Measurements from ENCODE around the gene TMUB1.

TMUB1 gene

GRCh38 chr7:151077705-151078232 lies 5.5 kb downstream of the TMUB1 start:
- H3K27ac ChIP-seq (ENCODE audit: insufficient read depth, low read length, poor library complexity, severe bottlenecking), result no peak overlapping the region
- H3K4me3 ChIP-seq (ENCODE audit: insufficient read depth, low read depth, low read length, poor library complexity, severe bottlenecking), result no peak overlapping the region
- DNase-seq, result no peak
- H3K9me3 ChIP-seq (ENCODE audit: control insufficient read depth, low read length), result no peaks in the 10 kb centered on the region
- H3K4me1 ChIP-seq (ENCODE audit: control insufficient read depth, insufficient read depth, low read length, poor library complexity, severe bottlenecking), result peaks cover 30% of the 10 kb centered on the region
- H3K36me3 ChIP-seq (ENCODE audit: control insufficient read depth, insufficient read depth, low read length), result peaks cover 37% of the 10 kb centered on the region
- H3K27me3 ChIP-seq (replicated peaks; ENCODE audit: control insufficient read depth, insufficient read depth, low read length, poor library complexity, severe bottlenecking), result no peaks in the 10 kb centered on the region

DNA sequence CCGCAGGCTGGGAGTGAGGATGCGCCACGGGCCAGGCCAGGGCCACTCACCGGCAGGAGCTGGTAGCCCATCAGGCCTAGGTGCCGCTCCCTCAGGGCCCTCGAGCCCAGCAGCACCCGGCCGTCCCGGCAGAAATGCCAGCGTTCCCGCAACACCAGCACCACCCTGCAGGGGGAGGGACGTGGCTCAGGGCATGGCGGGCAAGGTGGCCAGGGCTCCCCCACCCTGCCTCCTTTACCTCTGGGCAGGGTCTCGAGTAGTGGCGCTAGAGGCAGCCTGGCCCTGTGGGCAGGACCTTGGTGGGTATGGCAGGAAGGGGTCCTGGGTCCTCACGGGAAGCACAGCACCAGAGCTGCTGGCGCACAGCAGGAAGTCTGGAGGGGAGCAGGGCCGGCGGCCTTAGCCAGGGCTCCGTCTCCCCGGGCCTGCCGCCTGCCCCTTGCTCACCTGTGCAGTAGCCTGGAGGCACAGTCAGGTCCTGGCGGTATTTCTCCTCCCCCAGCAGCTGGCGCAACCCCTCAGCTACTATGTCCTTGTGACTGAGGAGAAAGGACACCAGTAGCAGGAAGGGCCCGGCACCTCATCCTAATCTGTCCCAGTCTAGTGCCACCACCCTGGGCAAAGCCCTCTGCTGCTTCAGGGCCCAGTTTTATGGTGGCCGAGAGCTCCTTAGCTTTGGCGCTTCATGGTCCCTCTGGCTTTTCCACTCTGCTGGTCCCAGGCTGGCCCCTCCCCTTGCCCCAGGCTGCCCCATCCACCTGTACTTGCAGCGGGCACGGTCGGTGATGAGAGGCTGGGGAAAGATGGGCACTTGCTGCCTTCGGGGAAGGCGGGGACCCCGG lies 6.2 kb downstream of the TMUB1 start:
- Histone ChIP-seq H3K4me3 (ENCODE audit: insufficient read depth, low read depth, low read length, poor library complexity, severe bottlenecking) (no peak overlapping the region), H3K27me3 (replicated peaks; ENCODE audit: control insufficient read depth, insufficient read depth, low read length, poor library complexity, severe bottlenecking) (no peaks in the 10 kb centered on the region), H3K9me3 (ENCODE audit: control insufficient read depth, low read length) (no peaks in the 10 kb centered on the region), H3K27ac (ENCODE audit: insufficient read depth, low read length, poor library complexity, severe bottlenecking) (no peak overlapping the region), H3K36me3 (ENCODE audit: control insufficient read depth, insufficient read depth, low read length) (peaks cover 38% of the 10 kb centered on the region), H3K4me1 (ENCODE audit: control insufficient read depth, insufficient read depth, low read length, poor library complexity, severe bottlenecking) (peaks cover 23% of the 10 kb centered on the region)
- no peak for DNase-seq

GRCh38 chr7:151075978-151076426 lies 7.3 kb downstream of the TMUB1 start:
- no peak overlapping the region for H3K27ac ChIP-seq (ENCODE audit: insufficient read depth, low read length, poor library complexity, severe bottlenecking)
- H3K36me3 ChIP-seq (ENCODE audit: control insufficient read depth, insufficient read depth, low read length), result peaks cover 46% of the 10 kb centered on the region
- no peak overlapping the region for H3K4me3 ChIP-seq (ENCODE audit: insufficient read depth, low read depth, low read length, poor library complexity, severe bottlenecking)
- no peak for DNase-seq
- no peaks in the 10 kb centered on the region for H3K9me3 ChIP-seq (ENCODE audit: control insufficient read depth, low read length)
- H3K27me3 ChIP-seq (replicated peaks; ENCODE audit: control insufficient read depth, insufficient read depth, low read length, poor library complexity, severe bottlenecking), result no peaks in the 10 kb centered on the region
- H3K4me1 ChIP-seq (ENCODE audit: control insufficient read depth, insufficient read depth, low read length, poor library complexity, severe bottlenecking), result peaks cover 13% of the 10 kb centered on the region

GRCh38 chr7:151075662-151075971 lies 7.7 kb downstream of the TMUB1 start:
- peaks cover 50% of the 10 kb centered on the region for H3K36me3 ChIP-seq (ENCODE audit: control insufficient read depth, insufficient read depth, low read length)
- no peak overlapping the region for H3K27ac ChIP-seq (ENCODE audit: insufficient read depth, low read length, poor library complexity, severe bottlenecking)
- H3K9me3 ChIP-seq (ENCODE audit: control insufficient read depth, low read length), result no peaks in the 10 kb centered on the region
- H3K4me3 ChIP-seq (ENCODE audit: insufficient read depth, low read depth, low read length, poor library complexity, severe bottlenecking), result no peak overlapping the region
- no peaks in the 10 kb centered on the region for H3K27me3 ChIP-seq (replicated peaks; ENCODE audit: control insufficient read depth, insufficient read depth, low read length, poor library complexity, severe bottlenecking)
- H3K4me1 ChIP-seq (ENCODE audit: control insufficient read depth, insufficient read depth, low read length, poor library complexity, severe bottlenecking), result peaks cover 9% of the 10 kb centered on the region
- DNase-seq, result no peak

- Histone ChIP-seq H3K27ac (ENCODE audit: insufficient read depth, low read length, poor library complexity, severe bottlenecking) (no peak overlapping the region), H3K36me3 (ENCODE audit: control insufficient read depth, insufficient read depth, low read length) (peaks cover 56% of the 10 kb centered on the region)
These were observed 8.3 kb downstream of the TMUB1 start for GRCh38 chr7:151074817-151075661.

DNA sequence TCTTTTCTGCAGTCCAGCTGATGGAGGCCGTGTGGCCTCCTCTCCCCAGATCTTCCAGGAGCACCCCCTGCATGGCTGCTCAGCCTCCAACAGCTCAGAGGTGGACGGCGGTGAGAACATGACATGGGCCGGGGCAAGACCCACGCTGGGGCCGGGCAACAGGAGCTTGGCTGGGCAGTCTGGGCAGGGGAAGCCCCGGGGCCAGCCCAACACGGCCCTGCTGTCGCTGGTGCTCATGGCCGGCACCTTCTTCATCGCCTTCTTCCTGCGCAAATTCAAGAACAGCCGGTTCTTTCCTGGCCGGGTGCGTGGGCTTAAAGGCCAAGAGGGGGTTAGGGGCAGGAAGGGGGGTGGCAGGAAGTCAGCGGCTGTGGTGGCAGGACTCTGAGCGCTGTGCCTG lies 9.3 kb downstream of the TMUB1 start:
- DNase-seq, result no peak
- H3K4me3 ChIP-seq (ENCODE audit: insufficient read depth, low read depth, low read length, poor library complexity, severe bottlenecking), result no peak overlapping the region
- H3K27ac ChIP-seq (ENCODE audit: insufficient read depth, low read length, poor library complexity, severe bottlenecking), result no peak overlapping the region
- peaks cover 66% of the 10 kb centered on the region for H3K36me3 ChIP-seq (ENCODE audit: control insufficient read depth, insufficient read depth, low read length)
- no peaks in the 10 kb centered on the region for H3K9me3 ChIP-seq (ENCODE audit: control insufficient read depth, low read length)
- no peaks in the 10 kb centered on the region for H3K27me3 ChIP-seq (replicated peaks; ENCODE audit: control insufficient read depth, insufficient read depth, low read length, poor library complexity, severe bottlenecking)
- no peaks in the 10 kb centered on the region for H3K4me1 ChIP-seq (ENCODE audit: control insufficient read depth, insufficient read depth, low read length, poor library complexity, severe bottlenecking)

More at GRCh38 chr7:151074817-151075661, 8.3 kb downstream of the TMUB1 start:
- Histone ChIP-seq H3K4me3 (ENCODE audit: insufficient read depth, low read depth, low read length, poor library complexity, severe bottlenecking) (no peak overlapping the region), H3K4me1 (ENCODE audit: control insufficient read depth, insufficient read depth, low read length, poor library complexity, severe bottlenecking) (peaks cover 8% of the 10 kb centered on the region), H3K27me3 (replicated peaks; ENCODE audit: control insufficient read depth, insufficient read depth, low read length, poor library complexity, severe bottlenecking) (no peaks in the 10 kb centered on the region), H3K9me3 (ENCODE audit: control insufficient read depth, low read length) (no peaks in the 10 kb centered on the region)
- DNase-seq, result no peak

GRCh38 chr7:151071032-151071866 lies 12.0 kb downstream of the TMUB1 start:
- Histone ChIP-seq H3K27ac (ENCODE audit: insufficient read depth, low read length, poor library complexity, severe bottlenecking) (no peak overlapping the region), H3K4me1 (ENCODE audit: control insufficient read depth, insufficient read depth, low read length, poor library complexity, severe bottlenecking) (no peaks in the 10 kb centered on the region), H3K9me3 (ENCODE audit: control insufficient read depth, low read length) (no peaks in the 10 kb centered on the region), H3K36me3 (ENCODE audit: control insufficient read depth, insufficient read depth, low read length) (peaks cover 67% of the 10 kb centered on the region), H3K4me3 (ENCODE audit: insufficient read depth, low read depth, low read length, poor library complexity, severe bottlenecking) (no peak overlapping the region), H3K27me3 (replicated peaks; ENCODE audit: control insufficient read depth, insufficient read depth, low read length, poor library complexity, severe bottlenecking) (no peaks in the 10 kb centered on the region)
- DNase-seq, result no peak

DNA sequence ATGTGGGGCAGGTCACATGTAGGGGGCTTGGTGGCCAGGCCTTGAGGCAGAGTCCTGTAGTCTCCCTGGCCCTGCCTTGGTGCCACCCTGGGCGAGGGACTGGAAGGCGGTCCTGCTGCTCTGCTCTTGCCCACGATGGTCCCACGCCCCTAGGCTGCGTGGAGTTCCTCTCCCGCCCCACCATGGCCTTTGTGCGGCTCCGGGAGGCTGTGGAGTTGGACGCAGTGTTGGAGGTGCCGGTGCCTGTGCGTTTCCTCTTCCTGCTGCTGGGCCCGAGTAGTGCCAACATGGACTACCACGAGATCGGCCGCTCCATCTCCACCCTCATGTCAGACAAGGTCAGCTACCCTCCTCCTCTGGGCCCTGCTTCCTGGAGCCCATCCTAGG lies 12.7 kb downstream of the TMUB1 start:
- Histone ChIP-seq H3K9me3 (ENCODE audit: control insufficient read depth, low read length) (no peaks in the 10 kb centered on the region), H3K27ac (ENCODE audit: insufficient read depth, low read length, poor library complexity, severe bottlenecking) (no peak overlapping the region), H3K4me3 (ENCODE audit: insufficient read depth, low read depth, low read length, poor library complexity, severe bottlenecking) (no peak overlapping the region), H3K36me3 (ENCODE audit: control insufficient read depth, insufficient read depth, low read length) (peaks cover 64% of the 10 kb centered on the region), H3K27me3 (replicated peaks; ENCODE audit: control insufficient read depth, insufficient read depth, low read length, poor library complexity, severe bottlenecking) (no peaks in the 10 kb centered on the region), H3K4me1 (ENCODE audit: control insufficient read depth, insufficient read depth, low read length, poor library complexity, severe bottlenecking) (no peaks in the 10 kb centered on the region)
- no peak for DNase-seq

- Histone ChIP-seq H3K4me1 (ENCODE audit: control insufficient read depth, insufficient read depth, low read length, poor library complexity, severe bottlenecking) (no peaks in the 10 kb centered on the region), H3K36me3 (ENCODE audit: control insufficient read depth, insufficient read depth, low read length) (peaks cover 63% of the 10 kb centered on the region), H3K27ac (ENCODE audit: insufficient read depth, low read length, poor library complexity, severe bottlenecking) (no peak overlapping the region), H3K4me3 (ENCODE audit: insufficient read depth, low read depth, low read length, poor library complexity, severe bottlenecking) (no peak overlapping the region), H3K9me3 (ENCODE audit: control insufficient read depth, low read length) (no peaks in the 10 kb centered on the region), H3K27me3 (replicated peaks; ENCODE audit: control insufficient read depth, insufficient read depth, low read length, poor library complexity, severe bottlenecking) (no peaks in the 10 kb centered on the region)
- no peak for DNase-seq
These were observed 13.3 kb downstream of the TMUB1 start for GRCh38 chr7:151069841-151070573.

All from effector memory CD4-positive, alpha-beta T cell (primary cell).